ENCODE results near the gene MTMR10.

Gene MTMR10

GRCh38 chr15:31010036-31010435 is 18.6 kb upstream of the MTMR10 start:
- no peak for DNase-seq

GRCh38 chr15:31005660-31006059 is 14.2 kb upstream of the MTMR10 start:
- DNase-seq: no peak

GRCh38 chr15:31004220-31004733 is 12.8 kb upstream of the MTMR10 start:
- DNase-seq: peak; percentile 20

GRCh38 chr15:31001702-31002101 is 10.3 kb upstream of the MTMR10 start:
- no peak for DNase-seq

GRCh38 chr15:30999729-31000128 is 8.3 kb upstream of the MTMR10 start:
- DNase-seq: no peak

- DNase-seq: no peak
Observed at GRCh38 chr15:30997270-30997669, 5.8 kb upstream of the MTMR10 start.

GRCh38 chr15:30992249-30992864 is 929 bp upstream of the MTMR10 start:
- DNase-seq: no peak

- DNase-seq: no peak
Observed at GRCh38 chr15:30990446-30991254, 778 bp downstream of the MTMR10 start.

GRCh38 chr15:30990036-30990435 is 1.4 kb downstream of the MTMR10 start:
- no peak for DNase-seq

- no peak for DNase-seq
Observed at GRCh38 chr15:30985081-30985531, 6.3 kb downstream of the MTMR10 start.

GRCh38 chr15:30984542-30984941 is 6.9 kb downstream of the MTMR10 start:
- DNase-seq: no peak

GRCh38 chr15:30984118-30984517 is 7.3 kb downstream of the MTMR10 start:
- no peak for DNase-seq

- DNase-seq: no peak
Observed at GRCh38 chr15:30979457-30979856, 12.0 kb downstream of the MTMR10 start.

- DNase-seq: no peak
Observed at GRCh38 chr15:30978328-30978727, 13.1 kb downstream of the MTMR10 start.

- DNase-seq: no peak
Observed at GRCh38 chr15:30974112-30974511, 17.3 kb downstream of the MTMR10 start.

GRCh38 chr15:30973379-30973778 is 18.0 kb downstream of the MTMR10 start:
- DNase-seq: no peak

- no peak for DNase-seq
Observed at GRCh38 chr15:30969724-30970123, 21.7 kb downstream of the MTMR10 start.

- DNase-seq: no peak
Observed at GRCh38 chr15:30963681-30964080, 27.7 kb downstream of the MTMR10 start.

- no peak for DNase-seq
Observed at GRCh38 chr15:30962659-30963058, 28.8 kb downstream of the MTMR10 start.

- no peak for DNase-seq
Observed at GRCh38 chr15:30962079-30962478, 29.3 kb downstream of the MTMR10 start.

- DNase-seq: no peak
Observed at GRCh38 chr15:30958219-30958618, 33.2 kb downstream of the MTMR10 start.

GRCh38 chr15:30956216-30957124 is 35.0 kb downstream of the MTMR10 start:
- DNase-seq: no peak

GRCh38 chr15:30954674-30955073 is 36.8 kb downstream of the MTMR10 start:
- no peak for DNase-seq
